Endodermal cell (in vitro differentiated cells): ENCODE data around the gene UVRAG. TPM values are rescaled to one million over a fixed set of nuclear protein-coding genes. Genes with fewer than 3 reads are reported as not detected.

Experiments used
- DNase-seq: peaks from one replicate; pipeline ENCODE4 v3.0.0-alpha.2; 2017
- H3K27ac ChIP-seq: 2 replicates; pipeline ENCODE4 v1.5.1; 2013; ENCODE audit warnings: mild to moderate bottlenecking, low read depth, low read length, moderate library complexity
- H3K27me3 ChIP-seq: 2 replicates; pipeline ENCODE4 v1.6.1; 2013; ENCODE audit warnings: mild to moderate bottlenecking, low read length, moderate library complexity; ENCODE audit not compliant: insufficient read depth, control insufficient read depth, poor library complexity, severe bottlenecking
- H3K36me3 ChIP-seq: 2 replicates; pipeline ENCODE4 v1.7.0; 2013; ENCODE audit warnings: mild to moderate bottlenecking, low read length, moderate library complexity; ENCODE audit not compliant: control insufficient read depth, insufficient read depth
- H3K4me1 ChIP-seq: one replicate; pipeline ENCODE4 v1.7.0; 2013; ENCODE audit warnings: low read length; ENCODE audit not compliant: control insufficient read depth, insufficient read depth
- H3K4me3 ChIP-seq: 2 replicates; pipeline ENCODE4 v1.5.1; 2013; ENCODE audit warnings: mild to moderate bottlenecking, low read length, moderate library complexity
- H3K9ac ChIP-seq: 2 replicates; pipeline ENCODE4 v1.6.1; 2013; ENCODE audit warnings: mild to moderate bottlenecking, low read length, moderate library complexity; ENCODE audit not compliant: poor library complexity, severe bottlenecking; ENCODE audit errors: extremely low read depth
- H3K9me3 ChIP-seq: 2 replicates; pipeline ENCODE4 v1.6.1; 2013; ENCODE audit warnings: mild to moderate bottlenecking, low read length, moderate library complexity; ENCODE audit not compliant: control insufficient read depth
- H3K27ac Mint-ChIP-seq: 2 replicates; pipeline ENCODE4 v1.8.0; 2020; ENCODE audit warnings: mixed read lengths
- H3K27me3 Mint-ChIP-seq: 2 replicates; pipeline ENCODE4 v1.8.0; 2021; ENCODE audit warnings: mild to moderate bottlenecking, mixed read lengths; ENCODE audit not compliant: insufficient read depth
- H3K36me3 Mint-ChIP-seq: 2 replicates; pipeline ENCODE4 v1.8.0; 2020; ENCODE audit warnings: low read depth, mixed read lengths
- H3K4me1 Mint-ChIP-seq: 2 replicates; pipeline ENCODE4 v1.8.0; 2020; ENCODE audit warnings: mixed read lengths
- H3K4me3 Mint-ChIP-seq: 2 replicates; pipeline ENCODE4 v1.8.0; 2020; ENCODE audit warnings: mild to moderate bottlenecking, moderate library complexity, mixed read lengths
- H3K9me3 Mint-ChIP-seq: 2 replicates; pipeline ENCODE4 v1.8.0; 2020; ENCODE audit warnings: mild to moderate bottlenecking, mixed read lengths
- WGBS, 2 experiments: methylation state at CpG; one replicate each; pipeline versions ENCODE4 v1.1.5 to v1.1.7; 2013; ENCODE audit warnings: missing lambda C conversion rate in 2 of 2, mixed read lengths in 1 of 2; ENCODE audit not compliant: insufficient coverage in 1 of 2, insufficient read length in 1 of 2; 5-methylcytosine and 5-hydroxymethylcytosine counted together
- total RNA-seq, 2 donors: library from RNA; stranded (reverse); fragmentation: NEBNext Ultra II Directional in 1 of 2; extraction: Animal tissue kit (Norgen Biotek cat#: 25700) in 1 of 2; gene quantifications; 2 replicates in 1 of 2; 3 replicates in 1 of 2; pipeline ENCODE4 v1.2.1, GENCODE V29; 2021
- TF ChIP-seq, protein P1 (sequence below): fragments of 200-600 bp; sonication (generic); conservative IDR thresholded peaks from 2 replicates; pipeline ENCODE4 v1.5.0; 2021; ENCODE audit warnings: antibody characterized with exemption, mild to moderate bottlenecking

UVRAG gene
- total RNA-seq, 2 donors from 2014 or later: 19.7 to 34.9 TPM

DNA sequence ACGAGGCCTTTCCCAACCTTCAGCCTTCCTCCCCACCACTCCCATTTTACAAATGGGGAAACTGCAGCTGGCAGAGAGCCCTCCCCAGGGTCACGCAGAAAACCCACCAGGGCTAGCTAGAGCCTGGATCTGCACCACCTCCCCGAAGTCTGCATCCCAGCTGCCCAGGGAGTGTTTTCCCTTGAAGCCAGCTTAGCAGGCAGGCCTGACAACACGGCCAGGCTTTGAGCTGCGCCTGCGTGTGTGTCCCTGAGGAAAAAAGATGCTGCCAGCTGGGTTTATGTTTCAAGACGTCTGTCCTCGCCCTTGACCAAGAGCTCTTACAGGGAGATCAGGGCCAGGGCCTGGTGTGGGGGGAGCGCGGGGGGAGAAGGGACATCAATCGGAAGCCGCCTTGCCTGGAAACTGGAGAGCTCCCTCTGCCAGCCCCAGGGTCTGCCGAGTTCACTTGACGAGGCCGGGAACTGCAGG, 371.0 kb downstream of the UVRAG start:
- no peak overlapping the region for H3K4me3 Mint-ChIP-seq
- no peak overlapping the region for H3K9ac ChIP-seq
- no peaks in the 10 kb centered on the region for H3K4me1 ChIP-seq
- H3K4me3 ChIP-seq: no peak overlapping the region
- no peak overlapping the region for H3K27ac Mint-ChIP-seq
- H3K27ac ChIP-seq: no peak overlapping the region
- TF ChIP-seq, protein P1, sequence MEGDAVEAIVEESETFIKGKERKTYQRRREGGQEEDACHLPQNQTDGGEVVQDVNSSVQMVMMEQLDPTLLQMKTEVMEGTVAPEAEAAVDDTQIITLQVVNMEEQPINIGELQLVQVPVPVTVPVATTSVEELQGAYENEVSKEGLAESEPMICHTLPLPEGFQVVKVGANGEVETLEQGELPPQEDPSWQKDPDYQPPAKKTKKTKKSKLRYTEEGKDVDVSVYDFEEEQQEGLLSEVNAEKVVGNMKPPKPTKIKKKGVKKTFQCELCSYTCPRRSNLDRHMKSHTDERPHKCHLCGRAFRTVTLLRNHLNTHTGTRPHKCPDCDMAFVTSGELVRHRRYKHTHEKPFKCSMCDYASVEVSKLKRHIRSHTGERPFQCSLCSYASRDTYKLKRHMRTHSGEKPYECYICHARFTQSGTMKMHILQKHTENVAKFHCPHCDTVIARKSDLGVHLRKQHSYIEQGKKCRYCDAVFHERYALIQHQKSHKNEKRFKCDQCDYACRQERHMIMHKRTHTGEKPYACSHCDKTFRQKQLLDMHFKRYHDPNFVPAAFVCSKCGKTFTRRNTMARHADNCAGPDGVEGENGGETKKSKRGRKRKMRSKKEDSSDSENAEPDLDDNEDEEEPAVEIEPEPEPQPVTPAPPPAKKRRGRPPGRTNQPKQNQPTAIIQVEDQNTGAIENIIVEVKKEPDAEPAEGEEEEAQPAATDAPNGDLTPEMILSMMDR: no peak
- WGBS, 2 experiments: 75 to 84% methylated on average over 5 to 12 of the region's 15 CpGs
- no peaks in the 10 kb centered on the region for H3K9me3 ChIP-seq
- no peaks in the 10 kb centered on the region for H3K36me3 ChIP-seq
- H3K36me3 Mint-ChIP-seq: no peaks in the 10 kb centered on the region
- H3K9me3 Mint-ChIP-seq: no peaks in the 10 kb centered on the region
- H3K4me1 Mint-ChIP-seq: no peaks in the 10 kb centered on the region
- DNase-seq: no peak
- H3K27me3 Mint-ChIP-seq: no peaks in the 10 kb centered on the region
- no peaks in the 10 kb centered on the region for H3K27me3 ChIP-seq

DNA sequence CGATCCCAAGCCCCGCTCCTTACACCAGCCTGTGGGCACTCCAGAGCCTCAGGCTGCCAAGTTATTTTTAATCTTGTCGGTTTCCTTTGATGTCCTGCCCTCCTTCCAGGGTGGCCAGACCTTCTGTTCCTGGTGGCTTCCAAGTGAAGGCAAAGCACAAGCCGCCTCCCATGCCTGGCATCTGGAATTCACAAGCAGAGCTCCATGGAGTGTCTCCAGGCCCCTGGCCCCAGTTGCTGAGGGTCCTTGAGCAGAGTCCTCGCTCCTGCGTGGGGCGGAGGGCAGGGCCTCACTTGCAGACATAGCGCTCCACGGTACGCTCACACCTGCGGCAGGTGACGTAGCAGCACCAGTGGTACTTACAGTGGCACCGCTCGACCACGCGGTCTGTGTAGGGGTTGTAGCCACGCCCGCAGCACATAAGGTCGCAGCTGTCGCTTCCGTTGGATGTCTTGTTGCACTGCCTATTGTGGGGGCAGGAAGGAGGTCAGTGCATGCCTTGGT, 371.8 kb downstream of the UVRAG start:
- Mint-ChIP-seq H3K27ac (no peak overlapping the region), H3K4me3 (no peak overlapping the region), H3K27me3 (peaks cover 2% of the 10 kb centered on the region), H3K4me1 (no peaks in the 10 kb centered on the region), H3K9me3 (no peaks in the 10 kb centered on the region), H3K36me3 (no peaks in the 10 kb centered on the region)
- TF ChIP-seq, protein P1: no peak
- H3K27ac ChIP-seq: no peak overlapping the region
- H3K36me3 ChIP-seq: no peaks in the 10 kb centered on the region
- no peaks in the 10 kb centered on the region for H3K27me3 ChIP-seq
- H3K4me3 ChIP-seq: no peak overlapping the region
- 94 to 96% methylated on average over 15 to 21 of the region's 21 CpGs for WGBS, 2 experiments
- no peak overlapping the region for H3K9ac ChIP-seq
- H3K4me1 ChIP-seq: no peaks in the 10 kb centered on the region
- no peak for DNase-seq
- H3K9me3 ChIP-seq: no peaks in the 10 kb centered on the region

DNA sequence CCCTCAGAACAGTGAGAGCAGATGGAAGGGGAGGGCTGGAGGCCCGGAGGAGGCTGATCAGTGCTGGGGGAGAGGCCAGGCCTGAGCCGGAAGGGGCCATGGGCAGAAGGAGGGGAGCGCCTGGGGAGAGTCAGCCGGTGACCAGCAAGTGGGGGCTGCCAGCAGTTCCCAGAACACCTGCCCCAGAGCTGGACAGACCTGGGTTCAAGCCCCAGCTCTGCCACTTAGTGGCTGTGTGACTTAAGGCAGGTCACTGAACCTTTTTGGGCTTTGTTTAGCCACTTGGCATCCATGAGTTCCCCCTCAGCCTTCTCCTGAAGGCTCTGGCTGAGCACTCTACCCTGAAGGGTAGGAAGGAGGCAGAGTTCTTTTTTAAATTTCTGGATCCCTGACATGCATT, 373.9 kb downstream of the UVRAG start:
- peaks cover 2% of the 10 kb centered on the region for H3K27me3 Mint-ChIP-seq
- H3K27ac Mint-ChIP-seq: no peak overlapping the region
- no peak for DNase-seq
- Histone ChIP-seq H3K27me3 (no peaks in the 10 kb centered on the region), H3K4me1 (no peaks in the 10 kb centered on the region), H3K9ac (no peak overlapping the region), H3K27ac (no peak overlapping the region), H3K36me3 (no peaks in the 10 kb centered on the region), H3K4me3 (no peak overlapping the region), H3K9me3 (no peaks in the 10 kb centered on the region)
- TF ChIP-seq, protein P1: no peak
- H3K9me3 Mint-ChIP-seq: no peaks in the 10 kb centered on the region
- no peak overlapping the region for H3K4me3 Mint-ChIP-seq
- 87 to 100% methylated on average over 2 to 4 of the region's 4 CpGs for WGBS, 2 experiments
- no peaks in the 10 kb centered on the region for H3K36me3 Mint-ChIP-seq
- H3K4me1 Mint-ChIP-seq: no peaks in the 10 kb centered on the region
